Measurements from ENCODE around the gene KLF11.

Gene KLF11

GRCh38 chr2:10067881-10068280, 24.5 kb downstream of the KLF11 start:
- DNase-seq: no peak

GRCh38 chr2:10071176-10071575, 27.8 kb downstream of the KLF11 start:
- DNase-seq: no peak

GRCh38 chr2:10071595-10071994, 28.2 kb downstream of the KLF11 start:
- no peak for DNase-seq

GRCh38 chr2:10072656-10073480, 29.5 kb downstream of the KLF11 start:
- DNase-seq: peak; percentile 84

- DNase-seq: no peak
Measured at GRCh38 chr2:10073706-10074105, 30.4 kb downstream of the KLF11 start.

- no peak for DNase-seq
Measured at GRCh38 chr2:10075101-10075500, 31.8 kb downstream of the KLF11 start.

- DNase-seq: no peak
Measured at GRCh38 chr2:10075571-10076209, 32.3 kb downstream of the KLF11 start.

- no peak for DNase-seq
Measured at GRCh38 chr2:10076511-10076910, 33.2 kb downstream of the KLF11 start.

- no peak for DNase-seq
Measured at GRCh38 chr2:10076988-10077527, 33.7 kb downstream of the KLF11 start.

GRCh38 chr2:10078001-10078400, 34.7 kb downstream of the KLF11 start:
- DNase-seq: no peak

GRCh38 chr2:10078704-10079265, 35.4 kb downstream of the KLF11 start:
- DNase-seq: no peak

- no peak for DNase-seq
Measured at GRCh38 chr2:10079266-10079869, 36.0 kb downstream of the KLF11 start.

GRCh38 chr2:10079870-10080535, 36.7 kb downstream of the KLF11 start, which contains the start of gene CYS1:
CYS1 (minus strand) TSS chr2:10080411; CDS start chr2:10080223, 188 bp downstream.
- DNase-seq: no peak

GRCh38 chr2:10080536-10081304, 37.4 kb downstream of the KLF11 start:
- peak; percentile 46 for DNase-seq

- no peak for DNase-seq
Measured at GRCh38 chr2:10083046-10083445, 39.7 kb downstream of the KLF11 start.

- no peak for DNase-seq
Measured at GRCh38 chr2:10083692-10084211, 40.4 kb downstream of the KLF11 start.

GRCh38 chr2:10084223-10084865, 41.0 kb downstream of the KLF11 start:
- DNase-seq: no peak

- no peak for DNase-seq
Measured at GRCh38 chr2:10085043-10085667, 41.8 kb downstream of the KLF11 start.

- no peak for DNase-seq
Measured at GRCh38 chr2:10085668-10086059, 42.3 kb downstream of the KLF11 start.

GRCh38 chr2:10086950-10087349, 43.6 kb downstream of the KLF11 start:
- DNase-seq: no peak

GRCh38 chr2:10087360-10087759, 44.0 kb downstream of the KLF11 start:
- DNase-seq: no peak
